Stimulated activated naive B cell treated with anti-CD40 and anti-IgM and Interleukin-4, amounts not matched to agents 10 μg/mL and 1 μg/mL and 100 μg/mL, for 72 hours (primary cell): ENCODE results near the gene PROM1.

ENCODE experiments used
- ATAC-seq, 2 donors: fragments of 150-1000 bp; cut with Tn5 transposase; replicated peaks; 2 replicates each; pipeline ENCODE4 v1.10.0; 2021; ENCODE audit warnings: moderate library complexity in 1 of 2
- DNase-seq: peaks from one replicate; pipeline ENCODE4 v3.0.0; 2021
- H3K27ac Mint-ChIP-seq: one replicate; pipeline ENCODE4 v1.8.0; 2022; ENCODE audit warnings: mild to moderate bottlenecking, mixed read lengths
- H3K27me3 Mint-ChIP-seq, 2 donors: one replicate each; pipeline ENCODE4 v1.8.0; 2022; ENCODE audit warnings: mixed read lengths in 2 of 2
- H3K36me3 Mint-ChIP-seq, 2 donors: one replicate each; pipeline ENCODE4 v1.8.0; 2022; ENCODE audit warnings: mixed read lengths in 2 of 2, mild to moderate bottlenecking in 1 of 2
- H3K4me1 Mint-ChIP-seq, 2 donors: one replicate each; pipeline ENCODE4 v1.8.0; 2022; ENCODE audit warnings: mixed read lengths in 2 of 2, mild to moderate bottlenecking in 1 of 2
- H3K4me3 Mint-ChIP-seq, 2 donors: one replicate each; pipeline ENCODE4 v1.8.0; 2022; ENCODE audit warnings: mild to moderate bottlenecking in 2 of 2, mixed read lengths in 2 of 2, moderate library complexity in 1 of 2
- H3K9me3 Mint-ChIP-seq, 2 donors: one replicate each; pipeline ENCODE4 v1.8.0; 2022; ENCODE audit warnings: mixed read lengths in 2 of 2, mild to moderate bottlenecking in 1 of 2

PROM1 gene

DNA sequence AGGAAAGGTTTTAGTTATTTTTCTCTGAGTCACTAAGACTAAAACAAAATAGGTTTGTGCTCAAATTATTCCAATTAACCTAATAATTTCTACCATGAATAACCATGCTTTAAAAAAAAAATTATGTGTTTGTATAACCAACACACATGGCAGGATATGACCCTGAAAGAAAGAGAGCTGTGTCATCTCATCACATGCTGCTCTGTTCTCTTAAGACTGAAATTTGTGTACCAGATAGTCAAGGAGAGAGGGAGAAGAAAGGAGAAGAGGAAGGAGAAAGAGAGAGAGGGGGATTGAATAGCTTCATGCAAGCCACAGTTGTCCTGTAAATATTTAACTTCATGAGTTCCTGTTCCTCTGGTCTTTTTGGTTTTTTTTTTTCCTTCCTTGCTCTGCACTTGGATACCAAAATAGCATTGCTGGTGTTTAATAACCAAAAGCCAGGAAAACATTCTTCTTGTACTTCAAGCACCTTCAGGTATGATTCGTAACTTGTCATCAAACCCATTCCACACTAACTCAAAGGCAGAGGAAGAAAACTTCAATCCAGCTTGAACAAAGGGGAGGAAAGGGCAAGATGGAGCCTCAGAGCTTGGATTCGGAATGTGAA, 6.4 kb upstream of the PROM1 start:
- Mint-ChIP-seq H3K4me3 (no peak overlapping the region), H3K36me3 (peaks cover under 1% of the 10 kb centered on the region in 2 donors), H3K27me3 (peaks cover 18 to 29% of the 10 kb centered on the region in 2 donors), H3K4me1 (peaks cover 0 to 9% of the 10 kb centered on the region in 2 donors), H3K27ac (no peak overlapping the region), H3K9me3 (peaks cover 0 to 2% of the 10 kb centered on the region in 2 donors)
- no peak for ATAC-seq
- no peak for DNase-seq

DNA sequence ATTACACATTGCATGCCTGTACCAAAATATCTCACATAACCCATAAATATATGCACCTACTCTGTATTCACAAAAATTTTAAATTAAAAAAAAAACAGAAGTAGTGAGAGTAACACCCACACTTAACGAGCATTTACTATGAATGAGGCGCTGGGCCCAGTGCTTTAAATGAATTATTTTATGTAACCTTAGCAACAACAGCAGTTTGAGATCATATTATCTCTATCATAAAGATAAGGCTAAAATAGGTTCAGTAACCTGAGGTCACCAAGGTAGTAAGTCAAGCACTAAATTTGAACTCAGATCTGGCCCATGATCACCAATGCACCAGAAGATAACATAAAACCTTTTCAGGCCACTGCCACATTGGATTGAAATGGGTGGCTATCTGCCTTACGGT, 5.3 kb upstream of the PROM1 start:
- Mint-ChIP-seq H3K4me1 (peaks cover under 1 to 8% of the 10 kb centered on the region in 2 donors), H3K36me3 (peaks cover 7 to 8% of the 10 kb centered on the region in 2 donors), H3K9me3 (peaks cover 2 to 10% of the 10 kb centered on the region in 2 donors), H3K27ac (no peak overlapping the region), H3K27me3 (peaks cover 28 to 39% of the 10 kb centered on the region in 2 donors), H3K4me3 (no peak overlapping the region)
- DNase-seq (no peak), ATAC-seq (no peak)

DNA sequence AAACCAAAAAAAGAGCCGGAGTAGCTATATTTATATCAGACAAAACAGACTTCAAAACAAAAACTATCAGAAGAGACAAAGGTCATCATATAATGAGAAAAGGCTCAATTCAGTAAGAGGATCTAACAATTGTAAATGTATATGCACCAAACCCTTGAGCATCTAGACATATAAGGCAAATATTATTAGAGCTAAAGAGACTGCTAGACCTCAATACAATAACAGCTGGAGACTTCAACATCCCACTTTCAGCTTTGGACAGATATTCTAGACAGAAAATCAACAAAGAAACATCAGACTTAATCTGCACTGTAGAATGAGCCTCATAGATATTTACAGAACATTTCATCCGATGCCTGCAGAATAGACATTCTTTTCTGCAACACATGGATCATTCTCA, 4.8 kb upstream of the PROM1 start:
- no peak for DNase-seq
- Mint-ChIP-seq H3K36me3 (peaks cover 7 to 8% of the 10 kb centered on the region in 2 donors), H3K9me3 (peaks cover 2 to 10% of the 10 kb centered on the region in 2 donors), H3K4me1 (peaks cover 4 to 8% of the 10 kb centered on the region in 2 donors), H3K27me3 (peaks cover 31 to 44% of the 10 kb centered on the region in 2 donors), H3K27ac (no peak overlapping the region), H3K4me3 (no peak overlapping the region)
- no peak for ATAC-seq

DNA sequence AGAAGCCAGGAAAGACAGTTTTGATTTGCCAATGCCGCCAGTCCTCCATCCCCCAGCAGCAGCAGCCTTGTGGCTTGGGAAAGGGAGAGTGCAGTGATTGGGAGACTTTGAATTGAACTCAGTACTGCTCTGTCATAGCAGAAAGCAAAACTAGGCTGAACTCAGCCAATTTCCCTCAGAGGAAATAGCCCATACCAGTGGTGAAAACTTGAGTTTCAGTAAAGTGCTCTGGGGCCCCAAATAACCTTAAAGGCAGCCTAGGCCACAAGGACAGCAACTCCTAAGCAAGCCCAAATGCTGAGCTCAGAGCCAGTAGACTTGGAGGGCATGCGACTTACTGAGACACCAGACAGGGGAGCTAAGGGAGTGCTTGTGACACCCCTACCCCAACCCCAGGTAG, 2.0 kb upstream of the PROM1 start:
- Mint-ChIP-seq H3K36me3 (peaks cover 7 to 8% of the 10 kb centered on the region in 2 donors), H3K27ac (no peak overlapping the region), H3K4me1 (peaks cover 13 to 26% of the 10 kb centered on the region in 2 donors), H3K27me3 (peaks cover 45 to 49% of the 10 kb centered on the region in 2 donors), H3K4me3 (no peak overlapping the region), H3K9me3 (peaks cover 2 to 10% of the 10 kb centered on the region in 2 donors)
- DNase-seq (no peak), ATAC-seq (no peak)

DNA sequence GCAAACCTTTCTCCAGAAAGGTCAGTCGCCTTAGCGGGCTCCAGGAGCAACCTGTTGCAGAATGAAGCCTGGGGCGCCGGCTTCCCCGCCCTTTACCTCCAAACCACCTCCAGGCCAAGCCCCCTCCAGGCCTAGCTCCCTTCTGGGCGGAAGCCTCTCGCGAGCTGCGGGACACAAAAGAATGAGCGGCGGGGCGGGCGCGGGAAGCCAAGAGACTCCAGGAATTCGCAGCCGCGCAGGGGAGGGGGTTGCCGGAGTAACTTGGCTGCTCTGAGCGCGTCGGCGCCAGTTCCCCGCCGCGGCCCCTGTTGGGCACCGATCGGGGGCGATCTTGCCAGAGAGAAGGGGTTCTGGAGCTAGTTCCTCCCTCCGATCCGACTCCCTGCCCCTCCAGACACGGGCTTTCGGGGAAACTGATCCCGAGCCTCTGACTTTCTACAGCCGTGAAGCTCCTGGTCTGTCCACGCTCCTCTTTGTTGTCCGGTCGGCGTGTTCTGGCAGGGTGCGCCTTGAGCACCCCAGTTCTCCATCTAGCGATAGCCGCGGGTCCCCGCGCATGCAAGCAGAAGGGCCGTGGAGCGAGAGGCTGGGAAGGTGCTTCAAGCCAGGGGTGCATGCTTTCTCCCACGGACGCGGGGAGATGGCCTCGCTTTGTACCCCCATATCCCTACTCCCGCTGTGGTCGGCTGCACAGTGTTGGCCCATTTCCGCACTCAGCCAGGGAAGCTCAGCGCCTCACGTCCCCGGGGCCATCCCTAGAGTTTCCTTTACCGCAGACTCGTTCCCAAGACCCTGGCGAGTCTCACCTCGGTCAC, 1.2 kb downstream of the PROM1 start:
- ATAC-seq: peak in 1 of 2 donors; percentile 35
- DNase-seq: no peak

DNA sequence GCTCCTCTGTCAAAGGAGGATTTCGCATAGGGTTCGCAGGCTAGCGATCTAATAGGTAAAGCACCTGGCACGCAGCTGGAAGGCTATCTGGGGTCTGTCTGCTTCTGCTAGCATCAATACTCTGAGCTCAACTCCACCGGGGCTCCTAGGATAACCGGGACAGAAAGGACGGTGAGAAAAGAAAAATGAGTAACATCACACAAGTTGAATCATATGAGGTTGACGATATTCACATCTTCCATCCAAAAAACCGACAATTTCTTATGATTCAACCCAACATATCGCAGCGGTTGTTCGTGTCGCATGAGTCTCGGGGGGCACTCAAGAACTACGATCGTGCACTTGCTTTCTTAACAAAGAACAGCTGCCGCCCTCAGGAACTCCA, 1.8 kb downstream of the PROM1 start:
- Mint-ChIP-seq H3K36me3 (peaks cover 7 to 8% of the 10 kb centered on the region in 2 donors), H3K9me3 (peaks cover 2 to 10% of the 10 kb centered on the region in 2 donors), H3K27me3 (peaks cover 59 to 66% of the 10 kb centered on the region in 2 donors), H3K4me1 (peaks cover 19 to 34% of the 10 kb centered on the region in 2 donors), H3K27ac (no peak overlapping the region), H3K4me3 (peak overlapping the region; percentile 82 to 88)
- no peak for ATAC-seq
- DNase-seq: no peak

More for the DNA sequence above, 1.2 kb downstream of the PROM1 start:
- peaks cover 7 to 8% of the 10 kb centered on the region in 2 donors for H3K36me3 Mint-ChIP-seq
- H3K4me3 Mint-ChIP-seq: peak overlapping the region; percentile 82 to 88
- peaks cover 19 to 34% of the 10 kb centered on the region in 2 donors for H3K4me1 Mint-ChIP-seq
- peaks cover 2 to 10% of the 10 kb centered on the region in 2 donors for H3K9me3 Mint-ChIP-seq
- H3K27ac Mint-ChIP-seq: peak overlapping the region; percentile 65
- peaks cover 59 to 61% of the 10 kb centered on the region in 2 donors for H3K27me3 Mint-ChIP-seq

DNA sequence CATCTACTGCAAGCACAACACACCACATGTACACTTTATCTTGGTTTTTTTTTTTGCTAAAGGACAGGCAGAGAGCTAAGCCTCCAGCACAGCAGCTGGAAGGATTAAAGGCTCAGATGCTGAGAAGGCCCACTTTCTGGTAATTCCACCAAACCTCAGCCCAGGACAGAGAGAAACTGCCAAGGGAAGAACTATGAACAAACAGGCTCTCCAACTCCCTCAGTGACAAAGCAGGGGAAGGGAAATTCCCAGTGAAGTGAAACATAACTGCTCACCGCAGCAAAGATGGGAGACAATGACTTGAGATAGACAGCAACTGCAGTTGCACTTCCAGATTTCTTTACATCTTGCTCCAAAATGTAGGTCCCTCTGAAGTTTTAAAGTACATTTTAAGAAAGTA, 4.8 kb downstream of the PROM1 start:
- Mint-ChIP-seq H3K36me3 (no peaks in the 10 kb centered on the region), H3K4me1 (peaks cover 18 to 30% of the 10 kb centered on the region in 2 donors), H3K9me3 (no peaks in the 10 kb centered on the region), H3K27me3 (peaks cover 38 to 49% of the 10 kb centered on the region in 2 donors), H3K4me3 (no peak overlapping the region), H3K27ac (peak overlapping the region; percentile 31)
- peak; percentile 74 to 86 for ATAC-seq
- DNase-seq: no peak

DNA sequence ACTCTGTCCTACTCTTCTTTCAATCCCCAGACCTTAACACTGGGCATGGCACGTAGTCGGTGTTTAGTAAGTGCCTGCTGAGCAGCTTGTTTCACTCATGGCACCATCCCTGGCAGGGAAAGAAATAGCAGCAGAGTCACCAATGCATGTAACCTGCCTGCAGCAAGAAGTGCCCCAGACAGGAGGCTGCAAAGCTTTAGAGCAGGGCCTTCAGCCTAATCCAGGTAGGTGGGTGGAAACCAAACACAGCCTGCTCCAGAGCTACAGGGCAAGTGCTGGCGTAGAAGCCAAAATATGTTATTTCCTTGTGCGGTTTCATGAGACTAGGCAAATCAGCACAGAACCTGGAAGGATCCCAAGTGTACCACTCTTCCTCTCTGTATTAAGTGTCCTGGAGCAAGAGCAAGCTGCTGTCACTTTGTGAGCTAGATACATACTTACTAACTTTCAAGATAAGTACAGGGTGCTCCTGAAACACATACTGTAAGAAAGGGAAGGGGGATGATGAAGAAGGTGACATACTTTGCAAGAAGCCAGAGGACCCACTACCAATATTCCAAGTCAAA, 5.5 kb downstream of the PROM1 start:
- H3K9me3 Mint-ChIP-seq: no peaks in the 10 kb centered on the region
- ATAC-seq: no peak
- H3K4me1 Mint-ChIP-seq: peaks cover 15 to 23% of the 10 kb centered on the region in 2 donors
- peaks cover 30 to 45% of the 10 kb centered on the region in 2 donors for H3K27me3 Mint-ChIP-seq
- H3K4me3 Mint-ChIP-seq: no peak overlapping the region
- H3K27ac Mint-ChIP-seq: no peak overlapping the region
- no peak for DNase-seq
- H3K36me3 Mint-ChIP-seq: no peaks in the 10 kb centered on the region

DNA sequence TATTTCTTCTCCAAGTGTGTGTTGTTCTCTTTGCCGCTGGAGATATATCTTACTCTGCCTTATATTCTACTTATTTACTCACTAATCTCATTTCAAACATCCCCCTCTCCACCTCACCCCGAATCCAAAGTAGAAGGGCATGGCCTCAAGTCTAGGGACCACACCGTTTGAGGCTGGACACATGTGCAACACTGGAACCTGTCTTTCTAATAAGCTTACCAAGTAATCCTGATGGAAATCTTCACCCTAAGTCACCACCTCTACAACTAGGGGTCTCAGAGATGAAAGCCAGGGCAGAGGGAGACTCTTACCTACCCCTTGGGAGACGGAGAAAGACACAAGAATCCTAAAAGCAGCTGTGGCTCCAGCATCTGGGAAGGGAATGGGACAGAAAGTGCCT, 6.0 kb downstream of the PROM1 start:
- ATAC-seq: no peak
- DNase-seq: no peak
- peaks cover 30 to 45% of the 10 kb centered on the region in 2 donors for H3K27me3 Mint-ChIP-seq
- H3K4me1 Mint-ChIP-seq: peaks cover 15 to 19% of the 10 kb centered on the region in 2 donors
- H3K4me3 Mint-ChIP-seq: no peak overlapping the region
- no peak overlapping the region for H3K27ac Mint-ChIP-seq
- no peaks in the 10 kb centered on the region for H3K9me3 Mint-ChIP-seq
- no peaks in the 10 kb centered on the region for H3K36me3 Mint-ChIP-seq

DNA sequence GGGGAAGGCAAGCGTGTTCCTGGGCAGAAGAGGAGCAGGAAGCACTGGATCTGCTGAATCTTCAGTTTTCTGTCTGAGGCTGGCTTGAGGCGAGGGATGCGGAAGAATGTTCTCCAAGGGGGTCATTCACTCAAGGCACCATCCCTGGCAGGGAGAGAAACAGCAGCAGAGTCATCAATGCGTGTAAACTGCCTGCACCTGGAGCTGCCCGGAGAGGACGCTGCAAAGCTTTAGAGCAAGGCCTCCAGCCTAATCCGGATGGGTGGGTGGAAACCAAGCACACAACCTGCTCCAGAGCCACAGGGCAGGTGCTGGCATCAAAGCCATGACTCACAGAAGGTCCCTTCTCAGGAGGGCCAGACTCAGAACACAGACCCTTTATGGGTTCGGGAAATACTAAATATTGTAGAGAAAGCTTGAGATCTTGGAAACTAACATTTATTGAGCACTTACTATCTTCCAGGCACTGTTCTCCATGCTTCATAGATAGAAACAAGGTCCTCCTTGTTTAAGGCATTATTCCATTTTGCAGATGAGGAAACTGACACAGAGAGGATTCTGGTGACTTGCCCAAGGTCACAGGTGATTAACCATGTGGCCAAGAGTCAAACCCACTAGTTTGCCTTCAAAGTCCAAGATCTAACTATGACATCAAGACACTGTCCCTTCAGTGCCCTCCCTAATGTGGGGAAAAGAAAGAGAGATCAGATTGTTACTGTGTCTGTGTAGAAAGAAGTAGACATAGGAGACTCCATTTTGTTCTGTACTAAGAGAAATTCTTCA, 7.7 kb downstream of the PROM1 start:
- Mint-ChIP-seq H3K9me3 (no peaks in the 10 kb centered on the region), H3K27ac (no peak overlapping the region), H3K4me1 (peaks cover 9 to 22% of the 10 kb centered on the region in 2 donors), H3K27me3 (peaks cover 20 to 36% of the 10 kb centered on the region in 2 donors), H3K36me3 (no peaks in the 10 kb centered on the region), H3K4me3 (no peak overlapping the region)
- ATAC-seq (no peak), DNase-seq (no peak)

DNA sequence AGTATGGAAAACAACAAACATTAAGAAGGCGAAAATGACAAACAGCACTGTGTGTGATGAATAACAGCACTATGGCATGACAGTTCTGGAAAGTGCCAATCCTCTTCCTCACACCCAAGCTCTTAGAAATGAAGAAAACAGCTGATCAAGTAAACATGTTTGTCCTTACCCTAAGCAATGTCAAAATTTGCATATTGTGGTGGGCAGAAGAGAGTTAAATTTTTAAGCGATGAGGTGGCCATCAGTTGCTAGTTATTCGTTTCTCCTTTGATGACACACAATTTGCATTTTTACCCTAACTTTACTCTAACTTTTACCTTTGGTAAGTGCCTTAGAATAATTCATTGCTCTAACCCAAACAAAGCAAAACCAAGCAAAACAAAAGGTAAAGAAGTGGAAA, 8.8 kb downstream of the PROM1 start:
- Mint-ChIP-seq H3K9me3 (no peaks in the 10 kb centered on the region), H3K36me3 (no peaks in the 10 kb centered on the region), H3K4me3 (no peak overlapping the region), H3K27ac (no peak overlapping the region), H3K27me3 (peaks cover 14 to 36% of the 10 kb centered on the region in 2 donors), H3K4me1 (peaks cover 9 to 22% of the 10 kb centered on the region in 2 donors)
- DNase-seq (no peak), ATAC-seq (no peak)

DNA sequence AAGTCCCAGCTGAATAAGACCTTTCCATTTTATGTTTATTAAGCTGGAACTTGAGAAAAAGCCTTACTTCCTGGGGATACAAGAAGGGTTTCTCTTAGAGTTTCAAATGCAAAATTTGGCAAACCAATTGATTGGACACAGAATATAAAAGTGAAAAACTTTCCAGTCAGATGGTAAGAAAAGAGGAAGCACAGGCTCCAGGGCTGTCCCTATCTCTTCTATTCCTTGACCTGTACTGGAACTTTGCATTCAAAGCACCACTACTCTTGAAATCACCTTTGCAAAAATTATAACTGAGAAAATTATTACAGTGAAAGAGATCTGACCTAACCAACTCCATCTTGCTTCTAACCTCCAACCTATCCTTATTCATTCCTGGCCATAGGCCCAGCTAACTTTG, 11.7 kb downstream of the PROM1 start:
- no peak for DNase-seq
- H3K27me3 Mint-ChIP-seq: peaks cover 6 to 15% of the 10 kb centered on the region in 2 donors
- no peak overlapping the region for H3K27ac Mint-ChIP-seq
- H3K36me3 Mint-ChIP-seq: no peaks in the 10 kb centered on the region
- no peaks in the 10 kb centered on the region for H3K9me3 Mint-ChIP-seq
- H3K4me3 Mint-ChIP-seq: no peak overlapping the region
- ATAC-seq: peak; percentile 71 to 86
- peaks cover 4 to 14% of the 10 kb centered on the region in 2 donors for H3K4me1 Mint-ChIP-seq

DNA sequence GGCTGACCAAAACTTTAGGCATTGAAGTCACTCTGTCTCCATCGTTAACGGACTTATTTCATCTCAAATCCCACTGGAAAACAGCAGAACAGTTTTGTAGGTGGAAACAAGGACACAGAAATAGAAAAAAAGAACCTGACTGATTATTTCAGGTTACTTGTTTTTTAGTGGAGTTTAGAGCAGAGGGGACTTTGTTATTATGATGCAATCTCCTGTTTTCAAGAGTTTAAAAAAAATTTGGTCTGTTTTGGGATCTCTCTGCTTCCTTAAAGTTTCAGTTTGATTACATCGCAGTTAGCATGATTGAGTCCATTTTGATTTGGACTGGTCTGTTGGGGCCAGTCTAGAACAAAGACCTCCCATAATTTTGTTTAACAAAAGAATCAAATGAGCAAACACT, 13.6 kb downstream of the PROM1 start:
- Mint-ChIP-seq H3K27ac (no peak overlapping the region), H3K4me3 (no peak overlapping the region), H3K9me3 (no peaks in the 10 kb centered on the region), H3K36me3 (no peaks in the 10 kb centered on the region), H3K4me1 (peaks cover 4 to 14% of the 10 kb centered on the region in 2 donors), H3K27me3 (peaks cover 6 to 15% of the 10 kb centered on the region in 2 donors)
- ATAC-seq (no peak), DNase-seq (no peak)

DNA sequence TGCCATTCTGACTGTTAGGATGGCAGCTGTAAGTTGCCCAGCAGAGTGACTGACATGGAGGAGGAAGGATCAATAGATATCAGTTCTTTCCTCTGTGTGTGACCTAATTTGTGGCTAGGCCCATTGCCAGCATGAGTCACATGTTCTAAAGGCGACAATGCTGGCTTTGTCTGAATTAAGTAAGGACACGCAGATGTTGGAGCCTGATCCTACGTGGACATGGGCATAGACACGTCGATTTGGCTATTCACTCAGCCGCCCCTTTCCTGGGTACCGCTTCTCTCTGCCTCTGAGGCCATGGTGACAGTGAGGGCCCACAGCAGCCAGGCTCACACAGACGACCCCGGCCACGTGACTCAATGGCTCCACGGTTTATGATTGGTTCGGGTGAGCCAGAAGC, 16.3 kb downstream of the PROM1 start:
- H3K9me3 Mint-ChIP-seq: peaks cover 3 to 5% of the 10 kb centered on the region in 2 donors
- peaks cover 1 to 4% of the 10 kb centered on the region in 2 donors for H3K36me3 Mint-ChIP-seq
- peaks cover 0 to 11% of the 10 kb centered on the region in 2 donors for H3K27me3 Mint-ChIP-seq
- peaks cover 4 to 13% of the 10 kb centered on the region in 2 donors for H3K4me1 Mint-ChIP-seq
- no peak for ATAC-seq
- DNase-seq: no peak
- H3K4me3 Mint-ChIP-seq: no peak overlapping the region
- H3K27ac Mint-ChIP-seq: no peak overlapping the region
